ENCODE measurements around the gene SPRED3. TPM values are rescaled to one million over a fixed set of nuclear protein-coding genes. Genes with fewer than 3 reads are reported as not detected.

SPRED3 gene
- total RNA-seq, 1 donor from 2014 or later, result 3.2 TPM

- no peak for DNase-seq (ENCODE audit: low spot score)
- Mint-ChIP-seq H3K27me3 (ENCODE audit: unreplicated experiment) (peaks cover 10% of the 10 kb centered on the region), H3K27ac (ENCODE audit: unreplicated experiment) (no peak overlapping the region), H3K4me1 (ENCODE audit: unreplicated experiment) (peaks cover 3% of the 10 kb centered on the region), H3K9me3 (ENCODE audit: unreplicated experiment) (peaks cover 4% of the 10 kb centered on the region), H3K4me3 (ENCODE audit: unreplicated experiment) (no peak overlapping the region), H3K36me3 (ENCODE audit: low read depth, unreplicated experiment) (no peaks in the 10 kb centered on the region)
- TF ChIP-seq CTCF (IDR thresholded peaks at IDR 0.05; ENCODE audit: unreplicated experiment), result no peak
Observed at GRCh38 chr19:38443458-38443999, 55.0 kb downstream of the SPRED3 start.

GRCh38 chr19:38444026-38444425, 55.5 kb downstream of the SPRED3 start:
- H3K4me3 Mint-ChIP-seq (ENCODE audit: unreplicated experiment), result no peak overlapping the region
- no peak overlapping the region for H3K27ac Mint-ChIP-seq (ENCODE audit: unreplicated experiment)
- H3K27me3 Mint-ChIP-seq (ENCODE audit: unreplicated experiment), result peaks cover 10% of the 10 kb centered on the region
- no peak for TF ChIP-seq CTCF (IDR thresholded peaks at IDR 0.05; ENCODE audit: unreplicated experiment)
- H3K36me3 Mint-ChIP-seq (ENCODE audit: low read depth, unreplicated experiment), result peaks cover 4% of the 10 kb centered on the region
- peaks cover 3% of the 10 kb centered on the region for H3K4me1 Mint-ChIP-seq (ENCODE audit: unreplicated experiment)
- peaks cover 4% of the 10 kb centered on the region for H3K9me3 Mint-ChIP-seq (ENCODE audit: unreplicated experiment)
- DNase-seq (ENCODE audit: low spot score), result no peak

- no peak for TF ChIP-seq CTCF (IDR thresholded peaks at IDR 0.05; ENCODE audit: unreplicated experiment)
- Mint-ChIP-seq H3K4me1 (ENCODE audit: unreplicated experiment) (peaks cover 3% of the 10 kb centered on the region), H3K4me3 (ENCODE audit: unreplicated experiment) (peak overlapping the region; percentile 52), H3K36me3 (ENCODE audit: low read depth, unreplicated experiment) (peaks cover 15% of the 10 kb centered on the region), H3K27me3 (ENCODE audit: unreplicated experiment) (peaks cover 12% of the 10 kb centered on the region), H3K27ac (ENCODE audit: unreplicated experiment) (no peak overlapping the region), H3K9me3 (ENCODE audit: unreplicated experiment) (peaks cover 4% of the 10 kb centered on the region)
- no peak for DNase-seq (ENCODE audit: low spot score)
Observed at GRCh38 chr19:38445362-38445761, 56.9 kb downstream of the SPRED3 start.

GRCh38 chr19:38448225-38448624, 59.7 kb downstream of the SPRED3 start:
- Mint-ChIP-seq H3K27ac (ENCODE audit: unreplicated experiment) (no peak overlapping the region), H3K4me1 (ENCODE audit: unreplicated experiment) (no peaks in the 10 kb centered on the region)

More at GRCh38 chr19:38448225-38448624, 59.7 kb downstream of the SPRED3 start:
- H3K4me3 Mint-ChIP-seq (ENCODE audit: unreplicated experiment), result no peak overlapping the region
- TF ChIP-seq CTCF (IDR thresholded peaks at IDR 0.05; ENCODE audit: unreplicated experiment), result no peak
- peaks cover 19% of the 10 kb centered on the region for H3K27me3 Mint-ChIP-seq (ENCODE audit: unreplicated experiment)
- DNase-seq (ENCODE audit: low spot score), result no peak
- peaks cover 16% of the 10 kb centered on the region for H3K36me3 Mint-ChIP-seq (ENCODE audit: low read depth, unreplicated experiment)
- no peaks in the 10 kb centered on the region for H3K9me3 Mint-ChIP-seq (ENCODE audit: unreplicated experiment)

Other genes starting within 250 kb of the SPRED3 start
- 6.0 TPM for gene DPF1, start 164.5 kb upstream of the SPRED3 start, total RNA-seq (ENCODE audit: unreplicated experiment)
- gene PPP1R14A, start 132.3 kb upstream of the SPRED3 start, total RNA-seq (ENCODE audit: unreplicated experiment), result 2.1 TPM
- 93.4 TPM for gene SPINT2, start 124.1 kb upstream of the SPRED3 start, total RNA-seq (ENCODE audit: unreplicated experiment)
- 2.7 TPM for gene C19orf33, start 84.4 kb upstream of the SPRED3 start, total RNA-seq (ENCODE audit: unreplicated experiment)
- gene YIF1B, start 72.8 kb upstream of the SPRED3 start, total RNA-seq (ENCODE audit: unreplicated experiment), result 55.2 TPM
- 15.8 TPM for gene KCNK6, start 68.9 kb upstream of the SPRED3 start, total RNA-seq (ENCODE audit: unreplicated experiment)
- gene CATSPERG, start 52.9 kb upstream of the SPRED3 start, total RNA-seq (ENCODE audit: unreplicated experiment), result 3.2 TPM
- gene PSMD8, start 14.1 kb upstream of the SPRED3 start, total RNA-seq (ENCODE audit: unreplicated experiment), result 137 TPM
- gene GGN, start 663 bp upstream of the SPRED3 start, total RNA-seq (ENCODE audit: unreplicated experiment), result 0.74 TPM
- 10.6 TPM for gene FAM98C, start 14.4 kb downstream of the SPRED3 start, total RNA-seq (ENCODE audit: unreplicated experiment)
- gene RASGRP4, start 37.5 kb downstream of the SPRED3 start, total RNA-seq (ENCODE audit: unreplicated experiment), result 8.1 TPM
- gene RYR1, start 45.0 kb downstream of the SPRED3 start, total RNA-seq (ENCODE audit: unreplicated experiment), result 1.3 TPM
- gene MAP4K1, start 229.3 kb downstream of the SPRED3 start, total RNA-seq (ENCODE audit: unreplicated experiment), result 7.5 TPM
- gene EIF3K, start 230.5 kb downstream of the SPRED3 start, total RNA-seq (ENCODE audit: unreplicated experiment), result 469 TPM

All from endothelial cell (in vitro differentiated cells).